Activated CD4-positive, CD25-positive, alpha-beta regulatory T cell treated with anti-CD3 and anti-CD28 coated beads, Interleukin-2, amount 50 U/mL, for 16 hours (primary cell): ENCODE data around the gene EXOSC5.
"Not testable (repeated sequence)": the region's sequence is repeated elsewhere in the genome, so short reads cannot be mapped to it uniquely, and the experiment has no call there.

Experiments
- DNase-seq: peaks from one replicate; pipeline ENCODE4 v3.0.0-alpha.2; 2020; ENCODE audit warnings: low read depth, low spot score

The EXOSC5 gene

GRCh38 chr19:41346916-41347315 lies 50.2 kb downstream of the EXOSC5 start:
- DNase-seq: not testable (repeated sequence)

GRCh38 chr19:41344162-41344561 lies 53.0 kb downstream of the EXOSC5 start:
- DNase-seq: no peak

DNA sequence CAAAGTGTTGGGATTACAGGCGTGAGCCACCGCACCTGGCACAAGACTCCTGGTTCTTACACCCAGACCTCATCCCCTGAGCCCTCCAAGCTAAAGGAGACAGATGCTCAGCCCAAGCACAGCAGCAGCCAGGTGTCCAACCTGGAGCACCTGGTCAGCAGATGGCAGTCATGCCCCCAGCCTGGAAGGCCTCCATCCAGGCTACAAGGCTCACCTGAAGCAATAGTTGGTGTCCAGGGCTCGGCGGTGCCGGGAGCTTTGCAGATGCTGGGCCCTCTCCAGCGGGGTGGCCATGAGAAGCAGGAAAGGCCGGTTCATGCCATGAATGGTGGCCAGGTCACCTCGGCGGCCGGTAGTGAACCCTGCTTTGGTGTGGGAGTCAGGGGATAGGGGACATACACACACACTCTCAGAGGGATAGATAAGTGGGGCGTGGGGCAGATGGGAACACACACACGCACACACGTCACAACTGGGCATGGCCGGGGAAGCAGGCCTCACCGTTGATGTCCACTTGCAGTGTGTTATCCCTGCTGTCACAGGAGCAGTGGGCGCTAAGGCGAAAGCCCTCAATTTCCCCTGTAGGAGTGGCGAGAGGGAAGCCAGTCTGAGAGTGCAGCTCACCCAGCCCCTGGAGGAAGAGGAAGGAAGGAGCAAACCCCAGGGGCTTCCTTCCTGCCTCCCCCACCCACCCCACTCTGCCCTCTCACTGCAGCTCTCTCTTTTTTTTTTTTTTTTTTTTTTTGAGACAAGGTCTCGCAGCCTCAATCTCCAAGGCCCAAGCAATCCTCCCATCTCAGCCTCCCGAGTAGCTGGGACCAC lies 55.3 kb downstream of the EXOSC5 start:
- no peak for DNase-seq

DNA sequence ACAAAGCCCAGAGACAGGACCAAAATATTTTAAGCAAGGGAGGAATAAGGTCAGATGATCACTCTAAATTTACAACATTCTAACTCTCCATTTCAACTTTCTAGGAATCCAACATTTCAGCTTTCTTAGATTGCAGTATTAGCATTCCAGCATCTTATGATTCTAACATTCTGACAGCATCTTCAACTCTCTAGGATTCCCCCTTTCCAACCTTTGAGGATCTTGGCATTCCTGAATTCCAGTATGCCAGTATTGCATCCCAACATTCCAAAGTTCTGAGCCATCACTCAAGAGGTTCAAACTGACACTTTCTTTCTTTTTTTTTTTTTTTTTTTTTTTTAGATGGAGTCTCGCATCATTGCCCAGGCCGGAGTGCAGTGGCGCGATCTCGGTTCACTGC lies 57.2 kb downstream of the EXOSC5 start:
- no peak for DNase-seq
